BJ (cell line): ENCODE results near the gene PERM1. TPM values are rescaled to one million over a fixed set of nuclear protein-coding genes. Genes with fewer than 3 reads are reported as not detected.
"Not testable (repeated sequence)": the region's sequence is repeated elsewhere in the genome, so short reads cannot be mapped to it uniquely, and the experiment has no call there.

Source experiments
- CTCF ChIA-PET: fragments of 350-600 bp; formaldehyde crosslinking; extraction: SDS; loops from one replicate; lab custom pipeline; 2021; ENCODE audit warnings: antibody characterized with exemption, inconsistent platforms; lab: Yijun Ruan, JAX
- POLR2A ChIA-PET: fragments of 300-600 bp; sonication (Branson Sonifier 250); formaldehyde crosslinking; extraction: SDS; loops from one replicate; lab custom pipeline; 2021; ENCODE audit warnings: antibody characterized with exemption; lab: Charles Lee
- DNase-seq: peaks from one replicate; pipeline ENCODE4 v3.0.0-alpha.2; 2011; ENCODE audit warnings: low read depth
- H3K27me3 ChIP-seq: 2 replicates; pipeline ENCODE4 v1.6.0; 2011; ENCODE audit warnings: low read length; ENCODE audit not compliant: control insufficient read depth, insufficient read depth
- H3K36me3 ChIP-seq: 2 replicates; pipeline ENCODE4 v1.5.1; 2011; ENCODE audit warnings: low read length; ENCODE audit not compliant: control insufficient read depth, insufficient read depth
- H3K4me3 ChIP-seq: 2 replicates; pipeline ENCODE4 v1.5.1; 2011; ENCODE audit warnings: low read depth, mild to moderate bottlenecking, control low read depth, low read length
- CTCF ChIP-seq: IDR thresholded peaks from 2 replicates; pipeline ENCODE4 v1.5.1; 2011; ENCODE audit warnings: low read depth, mild to moderate bottlenecking, control low read depth, inconsistent platforms, low read length, moderate library complexity; ENCODE audit not compliant: insufficient read depth
- polyA minus RNA-seq: library from RNA; depleted of rRNA, polyadenylated mRNA; stranded (reverse); fragments of >200 nt; gene quantifications from 2 replicates; pipeline ENCODE4 v1.2.3, GENCODE V29; 2011; rRNA and poly(A)+ RNA removed
- polyA plus RNA-seq: library from polyadenylated mRNA; depleted of rRNA; stranded (reverse); fragments of >200 nt; gene quantifications from 2 replicates; pipeline ENCODE4 v1.2.3, GENCODE V29; 2011; rRNA removed

The PERM1 gene
- not detected in 2 replicates for polyA plus RNA-seq
- not detected in 2 replicates for polyA minus RNA-seq

- DNase-seq = no peak
- ChIA-PET CTCF (interaction anchor here (0.7 to 9.5 kb wide), 8 partner anchors 12 to 88 kb away, joined by 3 to 157 read pairs (median 22); partner anchors contain the start of gene HES4), POLR2A (no interaction called here)
- H3K36me3 ChIP-seq = no peaks in the 10 kb centered on the region
- H3K27me3 ChIP-seq = no peaks in the 10 kb centered on the region
- no peak within 1 kb of the TSS for H3K4me3 ChIP-seq
- TF ChIP-seq CTCF = no peak
Measured at GRCh38 chr1:981955-982558, at the start of gene PERM1. TSS of gene PERM1 (minus strand) at chr1:982093. CDS start at chr1:981029, 1,064 bp downstream.

GRCh38 chr1:1030867-1031658, 49.2 kb upstream of the PERM1 start:
- CTCF ChIA-PET = interaction anchor here (1.5 to 3.5 kb wide), 5 partner anchors 8 to 46 kb away, joined by 6 to 20 read pairs (median 9); no protein-coding TSS in a partner anchor
- POLR2A ChIA-PET, DNase-seq: not testable (repeated sequence)

GRCh38 chr1:1027791-1028190, 45.9 kb upstream of the PERM1 start:
- CTCF ChIA-PET = no interaction called here
- POLR2A ChIA-PET = no interaction called here

More at GRCh38 chr1:1030867-1031658, 49.2 kb upstream of the PERM1 start:
- H3K27me3 ChIP-seq, H3K4me3 ChIP-seq, H3K36me3 ChIP-seq: not testable (repeated sequence)

GRCh38 chr1:1026599-1027413, 44.9 kb upstream of the PERM1 start:
- Histone ChIP-seq H3K36me3 (peaks cover 19% of the 10 kb centered on the region), H3K4me3 (no peak overlapping the region), H3K27me3 (no peaks in the 10 kb centered on the region)
- CTCF ChIA-PET = interaction anchor here (0.9 to 1.1 kb wide), 2 partner anchors 12 to 96 kb away, joined by 3 to 4 read pairs; no protein-coding TSS in a partner anchor
- no peak for DNase-seq
- POLR2A ChIA-PET = no interaction called here
- TF ChIP-seq CTCF = no peak

More at GRCh38 chr1:1027791-1028190, 45.9 kb upstream of the PERM1 start:
- Histone ChIP-seq H3K27me3 (no peaks in the 10 kb centered on the region), H3K4me3 (no peak overlapping the region), H3K36me3 (peaks cover 15% of the 10 kb centered on the region)
- DNase-seq = no peak
- no peak for TF ChIP-seq CTCF

GRCh38 chr1:1025730-1026129, 43.8 kb upstream of the PERM1 start:
- DNase-seq = no peak
- TF ChIP-seq CTCF = no peak
- ChIA-PET CTCF (no interaction called here), POLR2A (no interaction called here)
- no peaks in the 10 kb centered on the region for H3K27me3 ChIP-seq
- H3K36me3 ChIP-seq = peaks cover 19% of the 10 kb centered on the region
- H3K4me3 ChIP-seq = no peak overlapping the region
